HEK293T (cell line): ENCODE results near the gene SYCP3.

ENCODE experiments used
- CTCF ChIA-PET: fragments of 350-600 bp; formaldehyde crosslinking; extraction: SDS; loops from one replicate; lab custom pipeline; 2021; ENCODE audit warnings: antibody characterized with exemption, inconsistent platforms; lab: Yijun Ruan, JAX
- POLR2A ChIA-PET: fragments of 350-600 bp; formaldehyde crosslinking; extraction: SDS; loops from one replicate; lab custom pipeline; 2020; ENCODE audit warnings: antibody characterized with exemption, inconsistent platforms; lab: Yijun Ruan, JAX
- DNase-seq: peaks from one replicate; pipeline ENCODE4 v3.0.0; 2012; ENCODE audit warnings: mixed read lengths; ENCODE audit errors: extremely low spot score
- ARNT ChIP-seq: fragments of 450-650 bp; IDR thresholded peaks from 2 replicates; pipeline ENCODE4 v1.6.1; 2017; ENCODE audit warnings: mild to moderate bottlenecking
- BHLHE40 ChIP-seq: fragments of 450-650 bp; IDR thresholded peaks from 2 replicates; pipeline ENCODE4 v1.6.1; 2016; ENCODE audit warnings: mild to moderate bottlenecking, moderate library complexity, borderline replicate concordance
- CTBP1 ChIP-seq: fragments of 450-650 bp; IDR thresholded peaks from 2 replicates; pipeline ENCODE4 v1.6.1; 2016; ENCODE audit warnings: borderline replicate concordance
- ELF4 ChIP-seq: fragments of 450-650 bp; IDR thresholded peaks from 2 replicates; pipeline ENCODE4 v1.6.1; 2017; ENCODE audit warnings: antibody characterized with exemption
- FOXA1 ChIP-seq: fragments of 450-650 bp; IDR thresholded peaks from 2 replicates; pipeline ENCODE4 v1.6.1; 2016; ENCODE audit warnings: mild to moderate bottlenecking
- FOXK2 ChIP-seq: fragments of 450-650 bp; IDR thresholded peaks from 2 replicates; pipeline ENCODE4 v1.6.1; 2016; ENCODE audit warnings: mild to moderate bottlenecking
- FOXM1 ChIP-seq: fragments of 450-650 bp; IDR thresholded peaks from 2 replicates; pipeline ENCODE4 v1.6.1; 2017; ENCODE audit warnings: mild to moderate bottlenecking, borderline replicate concordance
- HDGF ChIP-seq: fragments of 450-650 bp; IDR thresholded peaks from 2 replicates; pipeline ENCODE4 v1.6.1; 2017; ENCODE audit warnings: antibody characterized with exemption, borderline replicate concordance
- L3MBTL2 ChIP-seq: fragments of 450-650 bp; conservative IDR thresholded peaks from 2 replicates; pipeline ENCODE4 v1.6.1; 2016; ENCODE audit warnings: mild to moderate bottlenecking
- LEF1 ChIP-seq: fragments of 450-650 bp; IDR thresholded peaks from 2 replicates; pipeline ENCODE4 v1.6.1; 2017; ENCODE audit warnings: mild to moderate bottlenecking, borderline replicate concordance
- NFRKB ChIP-seq: fragments of 450-650 bp; IDR thresholded peaks from 2 replicates; pipeline ENCODE4 v1.6.1; 2016; ENCODE audit warnings: mild to moderate bottlenecking, moderate library complexity
- SP1 ChIP-seq: fragments of 450-650 bp; IDR thresholded peaks from 2 replicates; pipeline ENCODE4 v1.6.1; 2017
- SUZ12 ChIP-seq: fragments of 450-650 bp; IDR thresholded peaks from 2 replicates; pipeline ENCODE4 v1.6.1; 2016; ENCODE audit warnings: mild to moderate bottlenecking
- TARDBP ChIP-seq: fragments of 450-650 bp; IDR thresholded peaks from 2 replicates; pipeline ENCODE4 v1.6.1; 2016
- ZNF384 ChIP-seq: fragments of 450-650 bp; IDR thresholded peaks from 2 replicates; pipeline ENCODE4 v1.6.1; 2016
- TF ChIP-seq, protein P1 (sequence below): fragments of 450-650 bp; IDR thresholded peaks from 2 replicates; pipeline ENCODE4 v1.6.1; 2016

The SYCP3 gene

DNA sequence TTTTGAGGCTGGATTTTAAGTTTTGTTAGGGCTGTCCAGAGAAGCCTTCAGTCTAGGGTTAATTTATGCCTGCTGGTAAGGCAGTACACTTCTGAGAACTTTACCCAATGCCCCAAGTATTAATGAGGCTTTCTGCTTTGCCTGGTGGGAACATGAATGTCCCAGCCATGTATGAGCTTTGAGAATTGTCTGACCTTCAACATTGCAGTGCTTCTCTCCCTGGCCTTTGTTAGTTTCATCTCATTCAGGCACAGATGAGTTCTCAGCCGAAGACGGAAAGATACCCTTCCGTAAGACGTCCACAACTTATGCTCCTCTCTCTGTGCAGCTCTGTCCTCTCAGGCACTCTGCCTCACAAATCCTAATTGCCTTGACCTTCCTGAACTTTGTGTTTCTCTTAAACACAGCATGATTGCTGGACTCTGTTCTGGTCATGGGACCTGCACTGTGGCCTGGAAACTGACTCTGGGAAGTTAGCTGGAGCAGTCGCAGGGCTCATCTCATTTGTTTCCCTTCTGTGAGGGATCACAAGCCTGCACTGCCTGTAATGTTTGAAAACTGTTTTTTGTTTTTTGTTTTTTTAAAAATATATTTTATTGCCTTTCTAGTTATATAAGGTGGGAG is 26.1 kb downstream of the SYCP3 start:
- ChIA-PET POLR2A (no interaction called here), CTCF (no interaction called here)
- TF ChIP-seq BHLHE40 (no peak), SUZ12 (no peak), TARDBP (no peak)
- TF ChIP-seq, protein P1, sequence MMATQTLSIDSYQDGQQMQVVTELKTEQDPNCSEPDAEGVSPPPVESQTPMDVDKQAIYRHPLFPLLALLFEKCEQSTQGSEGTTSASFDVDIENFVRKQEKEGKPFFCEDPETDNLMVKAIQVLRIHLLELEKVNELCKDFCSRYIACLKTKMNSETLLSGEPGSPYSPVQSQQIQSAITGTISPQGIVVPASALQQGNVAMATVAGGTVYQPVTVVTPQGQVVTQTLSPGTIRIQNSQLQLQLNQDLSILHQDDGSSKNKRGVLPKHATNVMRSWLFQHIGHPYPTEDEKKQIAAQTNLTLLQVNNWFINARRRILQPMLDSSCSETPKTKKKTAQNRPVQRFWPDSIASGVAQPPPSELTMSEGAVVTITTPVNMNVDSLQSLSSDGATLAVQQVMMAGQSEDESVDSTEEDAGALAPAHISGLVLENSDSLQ: no peak
- no peak for DNase-seq

DNA sequence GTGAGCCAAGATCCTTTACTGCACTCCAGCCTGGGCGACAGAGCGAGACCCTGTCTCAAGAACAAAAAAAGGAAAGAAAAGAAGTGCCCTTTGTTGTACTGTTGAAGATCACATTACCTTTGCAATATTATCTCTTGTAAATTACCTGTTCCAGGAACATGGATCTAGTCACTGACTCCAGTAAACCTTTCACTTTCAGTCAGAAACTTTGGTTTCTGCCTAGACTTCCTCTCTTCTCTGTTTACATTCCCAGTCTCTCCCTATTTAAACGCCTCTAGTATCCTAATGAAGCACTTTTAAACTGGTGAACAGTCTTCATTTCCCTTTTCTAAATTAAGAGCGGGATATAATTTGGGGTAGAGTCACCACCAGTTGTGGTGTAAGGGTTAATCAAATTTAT is 29.0 kb downstream of the SYCP3 start:
- CTCF ChIA-PET: no interaction called here
- POLR2A ChIA-PET: no interaction called here
- no peak for DNase-seq
- no peak for TF ChIP-seq ELF4
- TF ChIP-seq ZNF384: no peak
- no peak for TF ChIP-seq FOXM1
- TF ChIP-seq CTBP1: no peak
- no peak for TF ChIP-seq L3MBTL2
- no peak for TF ChIP-seq FOXA1
- no peak for TF ChIP-seq SP1
- TF ChIP-seq FOXK2: no peak
- no peak for TF ChIP-seq LEF1
- TF ChIP-seq HDGF: no peak
- TF ChIP-seq, protein P1: no peak

DNA sequence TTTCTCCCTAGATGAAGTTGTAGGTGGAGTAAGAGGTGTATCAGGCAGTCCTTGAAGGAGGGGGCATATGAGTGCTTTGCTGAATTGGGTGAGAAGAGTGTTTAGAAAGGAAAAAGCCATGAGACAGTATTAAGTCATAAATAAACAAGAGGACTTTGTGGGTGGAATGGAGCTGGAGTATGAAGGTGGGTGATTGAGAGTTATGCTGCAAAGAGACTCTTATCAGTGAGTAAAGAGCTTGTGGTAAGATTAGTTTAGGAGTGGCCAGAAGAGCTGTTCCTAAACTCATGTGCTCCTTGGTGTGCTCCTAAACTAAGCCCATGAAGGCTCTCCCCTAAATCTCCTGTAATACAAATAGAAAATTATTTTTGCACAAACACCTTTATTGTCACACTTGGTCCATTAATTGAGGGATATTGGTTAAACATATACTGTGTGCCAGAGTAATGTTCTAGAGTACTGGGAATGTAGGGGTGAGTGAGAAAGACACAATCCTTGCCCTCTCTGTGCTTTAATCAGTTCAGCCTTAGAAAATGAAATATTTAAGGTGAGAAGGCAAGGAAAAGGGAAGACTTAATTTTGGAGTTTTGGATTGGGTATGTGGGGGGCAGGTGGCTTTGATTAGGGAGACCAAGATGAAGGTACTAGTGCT is 32.0 kb downstream of the SYCP3 start:
- TF ChIP-seq NFRKB: no peak
- TF ChIP-seq ARNT: no peak
- TF ChIP-seq L3MBTL2: no peak
- ChIA-PET POLR2A (interaction anchor here (1.1 to 1.9 kb wide), 3 partner anchors 8 to 300 kb away, joined by 3 to 5 read pairs (median 4); partner anchors contain the start of genes ARL1 and CHPT1), CTCF (no interaction called here)
- no peak for DNase-seq

DNA sequence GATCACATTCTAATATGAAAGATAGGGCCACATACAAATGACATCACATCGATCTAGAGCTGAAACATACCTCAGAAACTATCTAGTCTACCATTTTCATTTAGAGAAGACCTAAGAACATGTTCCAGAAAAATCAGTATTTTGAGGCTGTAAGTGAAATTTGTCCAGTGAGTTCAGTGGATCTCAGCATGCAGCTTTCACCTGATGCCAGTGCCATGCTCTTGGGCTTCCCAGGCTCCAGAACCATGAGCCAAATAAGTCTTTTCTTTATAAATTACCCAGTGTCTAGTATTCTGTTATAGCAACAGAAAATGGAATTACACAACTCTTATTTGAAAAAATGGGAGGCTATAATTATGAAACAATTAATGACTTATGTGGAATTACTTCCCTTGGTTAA is 32.9 kb downstream of the SYCP3 start:
- TF ChIP-seq HDGF (no peak), FOXM1 (no peak), BHLHE40 (no peak), LEF1 (no peak), CTBP1 (no peak), NFRKB (no peak), SP1 (no peak), ELF4 (no peak), ZNF384 (no peak), FOXA1 (no peak), TARDBP (no peak), FOXK2 (no peak), SUZ12 (no peak), L3MBTL2 (no peak), ARNT (no peak)
- TF ChIP-seq, protein P1: no peak
- ChIA-PET CTCF (no interaction called here), POLR2A (interaction anchor here (1.9 kb wide), 1 partner anchor 9 kb away, joined by 4 read pairs; the partner anchor contains the start of gene CHPT1)
- no peak for DNase-seq

DNA sequence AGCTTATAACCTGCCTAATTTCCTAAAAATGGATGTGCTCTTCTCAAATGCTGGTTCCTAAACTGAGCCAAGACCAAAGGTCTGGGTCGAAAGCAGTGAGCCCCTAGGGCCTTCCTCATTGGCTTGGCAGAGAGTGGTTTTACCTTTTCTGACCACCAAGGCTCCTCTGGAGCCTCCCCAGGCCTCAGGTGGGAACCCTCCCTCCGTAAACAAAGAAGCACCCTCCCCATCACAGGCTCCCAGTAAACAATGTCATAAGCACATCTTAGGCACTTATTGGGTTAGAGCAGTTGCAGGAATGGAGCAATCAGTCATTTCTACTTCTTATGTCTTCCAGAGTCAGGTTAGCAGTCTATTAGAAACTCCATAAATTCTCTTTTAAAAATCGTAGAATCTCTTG is 35.8 kb downstream of the SYCP3 start:
- TF ChIP-seq NFRKB (no peak), FOXA1 (no peak), FOXK2 (no peak), L3MBTL2 (no peak), FOXM1 (no peak), BHLHE40 (no peak), CTBP1 (no peak), TARDBP (no peak), LEF1 (no peak), ELF4 (no peak), HDGF (no peak), SP1 (no peak), ARNT (no peak), SUZ12 (no peak), ZNF384 (no peak)
- TF ChIP-seq, protein P1: no peak
- ChIA-PET POLR2A (no interaction called here), CTCF (no interaction called here)
- no peak for DNase-seq

DNA sequence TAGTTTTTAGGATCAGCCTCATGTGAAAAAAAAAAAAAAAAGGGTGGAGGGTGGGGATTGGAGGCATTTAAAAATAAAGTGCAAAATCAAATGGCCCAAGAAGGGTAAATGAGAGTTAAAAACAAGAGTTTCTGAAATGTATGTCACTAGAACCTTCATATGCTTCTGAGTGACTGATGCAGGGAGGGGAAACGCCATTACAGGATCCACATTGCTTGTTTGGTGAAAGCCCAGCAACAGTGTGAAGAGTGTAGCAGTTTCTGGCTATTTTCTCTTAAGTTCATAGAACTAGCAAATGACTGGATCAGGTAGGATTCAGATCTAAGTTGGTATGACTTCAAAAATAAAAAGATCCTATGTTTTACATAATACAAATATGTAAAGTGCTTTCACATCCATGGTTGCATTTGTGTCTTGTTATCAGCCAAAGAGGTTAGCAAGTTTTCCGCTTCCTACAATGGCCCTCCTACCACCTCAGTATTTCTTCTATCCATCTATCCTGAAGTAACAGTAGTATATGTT is 38.9 kb downstream of the SYCP3 start:
- ChIA-PET CTCF (no interaction called here), POLR2A (no interaction called here)
- no peak for DNase-seq
- TF ChIP-seq ELF4: no peak
- no peak for TF ChIP-seq CTBP1
- TF ChIP-seq SUZ12: no peak
- TF ChIP-seq BHLHE40: no peak
- no peak for TF ChIP-seq HDGF
- no peak for TF ChIP-seq FOXK2
- TF ChIP-seq SP1: no peak
- TF ChIP-seq FOXA1: no peak
- TF ChIP-seq, protein P1: no peak
- no peak for TF ChIP-seq L3MBTL2
- TF ChIP-seq FOXM1: no peak
- TF ChIP-seq TARDBP: no peak
- no peak for TF ChIP-seq NFRKB
- TF ChIP-seq ZNF384: no peak
- TF ChIP-seq ARNT: no peak
- TF ChIP-seq LEF1: no peak
